GM19467 (cell line): ENCODE results near the gene TMEM127.

Source experiments
- ATAC-seq: cut with Tn5 transposase; IDR thresholded peaks from one replicate; pipeline ENCODE4 v1.9.1; 2021; ENCODE audit warnings: mild to moderate bottlenecking, moderate library complexity; ENCODE audit not compliant: unreplicated experiment

The TMEM127 gene

DNA sequence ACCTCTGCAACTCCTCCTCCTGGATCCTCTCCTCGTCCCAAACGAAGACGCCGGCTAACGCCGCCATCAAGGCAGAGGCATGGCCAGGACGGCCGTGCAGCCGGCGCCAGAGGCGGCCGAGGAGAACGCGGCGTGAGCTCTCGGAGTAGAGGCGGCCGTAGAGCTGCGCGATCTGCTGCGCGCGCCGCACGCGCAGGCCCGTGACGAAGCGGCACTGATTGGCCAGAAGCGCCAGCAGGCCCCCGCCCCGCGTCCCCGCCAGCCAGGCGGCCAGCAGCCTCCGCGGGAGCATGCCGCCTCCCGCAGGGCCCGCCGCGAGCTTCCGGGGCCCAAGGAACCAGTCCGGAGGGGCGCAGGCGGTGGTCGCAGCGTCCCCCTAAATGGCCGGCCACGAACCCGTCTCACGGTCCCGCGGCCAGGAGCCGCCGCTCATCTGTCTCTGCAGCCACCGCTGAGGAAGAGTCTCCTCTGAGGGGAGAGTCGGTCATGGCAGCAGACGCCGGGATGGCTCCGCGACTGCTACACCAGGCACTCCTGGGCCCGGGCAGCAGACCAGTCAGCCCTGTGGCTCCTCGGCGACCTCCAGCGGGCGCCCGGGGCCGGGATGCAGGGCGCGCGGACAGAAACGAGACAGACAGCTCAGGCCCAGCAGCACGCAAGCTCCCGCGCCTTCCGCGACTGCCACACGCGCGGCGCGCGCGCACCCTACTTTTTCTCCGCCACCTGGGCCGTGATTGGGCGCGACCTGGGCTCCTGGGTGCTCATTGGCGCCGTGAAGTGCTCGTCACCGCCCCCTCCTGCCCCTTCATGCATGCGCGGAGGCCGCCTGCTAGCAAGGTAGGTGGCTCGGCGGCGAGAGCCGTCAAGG lies 57.4 kb downstream of the TMEM127 start, which contains the start of gene STARD7:
STARD7 (minus strand) TSS at position 685 of the 868 bp plus-strand sequence; CDS start at position 292, 393 bp downstream.
- ATAC-seq: peak; percentile 85

DNA sequence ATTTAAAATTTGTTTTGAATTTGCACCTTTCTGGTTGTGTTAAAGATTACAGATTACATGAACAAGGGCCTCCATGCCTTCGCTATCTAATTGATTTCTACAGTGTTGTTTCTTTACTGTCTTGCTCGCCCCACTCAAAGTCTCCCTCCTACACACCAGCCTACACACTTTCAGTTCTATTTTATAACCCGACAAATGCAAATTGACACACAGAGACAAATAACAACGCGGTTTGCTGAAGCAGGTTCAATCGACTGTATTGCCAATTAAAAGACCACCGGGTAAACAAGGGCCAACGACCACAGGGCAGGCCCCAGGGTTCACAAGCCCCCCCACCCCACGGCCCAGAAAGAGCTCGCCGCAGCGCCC lies 58.0 kb downstream of the TMEM127 start:
- no peak for ATAC-seq

DNA sequence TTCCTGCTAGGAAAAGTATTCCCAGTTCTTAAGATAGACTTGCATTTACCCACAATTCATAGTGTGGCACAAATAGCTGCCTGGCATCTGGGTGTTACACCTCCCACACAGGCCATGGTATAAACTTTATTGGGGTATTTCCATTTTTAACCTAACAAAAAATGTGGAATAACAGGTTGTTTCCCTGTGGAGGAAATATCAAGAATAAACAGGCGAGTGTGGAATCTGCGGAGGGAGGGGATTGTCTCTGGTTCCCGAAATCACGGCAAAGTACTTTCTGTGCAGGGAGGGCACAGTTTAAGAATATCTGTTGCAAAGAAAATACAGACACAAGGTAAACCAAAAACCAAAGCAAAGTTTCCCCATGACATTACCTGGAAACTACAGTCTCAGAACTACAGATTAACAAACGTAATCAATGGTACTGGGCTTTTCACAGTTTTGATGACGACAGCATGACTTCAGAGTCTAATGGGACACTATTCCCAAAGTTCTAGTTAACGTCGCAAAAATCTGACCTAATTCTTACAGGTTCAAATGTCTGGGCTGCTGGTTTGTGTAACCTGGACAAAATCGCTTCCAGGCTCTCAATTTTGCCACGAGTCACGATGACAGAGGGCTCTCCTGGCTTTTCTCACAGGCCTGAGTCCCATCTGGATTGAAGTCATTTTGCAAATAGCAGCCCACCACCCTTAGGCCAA lies 58.6 kb downstream of the TMEM127 start:
- ATAC-seq: no peak

DNA sequence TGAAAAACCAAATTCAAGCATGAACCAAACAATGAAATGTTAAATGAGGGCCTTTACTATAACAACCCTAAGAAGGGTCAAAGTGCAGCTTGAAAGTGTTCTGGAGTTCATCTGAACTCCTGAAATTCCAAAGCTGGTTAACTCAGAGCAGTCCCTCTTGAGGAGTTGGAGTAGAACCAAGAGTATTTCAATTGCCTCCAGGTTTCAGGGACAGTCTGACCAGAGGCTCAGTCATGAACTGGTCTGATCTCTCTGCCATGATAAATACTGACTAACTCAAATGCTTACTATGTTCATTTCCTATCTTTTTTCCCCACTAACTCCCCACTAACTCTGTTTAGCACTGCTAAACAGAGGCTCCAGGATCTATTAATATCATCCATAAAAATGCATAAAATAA lies 59.9 kb downstream of the TMEM127 start:
- no peak for ATAC-seq

DNA sequence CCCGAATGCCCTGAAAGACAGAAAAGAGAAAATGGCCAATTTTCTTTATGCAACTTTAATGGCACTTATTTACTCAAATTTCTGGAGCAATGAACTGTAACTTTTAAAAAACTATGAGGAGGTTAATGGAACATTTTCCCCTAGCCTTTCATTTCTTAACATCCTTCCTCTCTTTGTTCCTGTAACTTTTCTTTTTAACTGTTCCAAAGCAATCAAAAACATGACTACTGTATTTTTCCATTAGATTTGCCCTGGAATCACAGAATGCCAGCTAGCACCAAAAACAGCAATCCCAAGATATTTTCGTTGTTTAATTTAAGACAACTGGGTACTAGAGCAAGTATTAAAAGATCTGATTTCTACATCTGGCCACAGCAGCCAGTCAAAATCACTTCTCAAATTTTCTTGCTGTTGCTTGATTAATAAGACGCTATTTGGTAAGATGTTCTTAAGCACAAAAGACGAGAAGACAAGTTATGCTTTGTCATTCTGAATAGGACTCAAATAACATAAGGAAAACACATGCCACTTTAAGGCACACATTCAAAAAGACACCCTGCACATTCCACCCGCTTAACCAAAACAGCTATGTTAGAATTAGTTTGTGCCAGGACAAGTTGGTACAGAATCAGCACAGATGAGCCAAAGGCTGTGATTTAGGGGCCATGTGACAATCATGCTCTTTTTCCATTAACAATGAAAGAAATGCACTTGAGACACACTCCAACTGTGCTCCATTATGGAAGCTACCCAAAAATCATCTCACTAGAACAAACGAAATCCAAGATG lies 60.8 kb downstream of the TMEM127 start:
- no peak for ATAC-seq

DNA sequence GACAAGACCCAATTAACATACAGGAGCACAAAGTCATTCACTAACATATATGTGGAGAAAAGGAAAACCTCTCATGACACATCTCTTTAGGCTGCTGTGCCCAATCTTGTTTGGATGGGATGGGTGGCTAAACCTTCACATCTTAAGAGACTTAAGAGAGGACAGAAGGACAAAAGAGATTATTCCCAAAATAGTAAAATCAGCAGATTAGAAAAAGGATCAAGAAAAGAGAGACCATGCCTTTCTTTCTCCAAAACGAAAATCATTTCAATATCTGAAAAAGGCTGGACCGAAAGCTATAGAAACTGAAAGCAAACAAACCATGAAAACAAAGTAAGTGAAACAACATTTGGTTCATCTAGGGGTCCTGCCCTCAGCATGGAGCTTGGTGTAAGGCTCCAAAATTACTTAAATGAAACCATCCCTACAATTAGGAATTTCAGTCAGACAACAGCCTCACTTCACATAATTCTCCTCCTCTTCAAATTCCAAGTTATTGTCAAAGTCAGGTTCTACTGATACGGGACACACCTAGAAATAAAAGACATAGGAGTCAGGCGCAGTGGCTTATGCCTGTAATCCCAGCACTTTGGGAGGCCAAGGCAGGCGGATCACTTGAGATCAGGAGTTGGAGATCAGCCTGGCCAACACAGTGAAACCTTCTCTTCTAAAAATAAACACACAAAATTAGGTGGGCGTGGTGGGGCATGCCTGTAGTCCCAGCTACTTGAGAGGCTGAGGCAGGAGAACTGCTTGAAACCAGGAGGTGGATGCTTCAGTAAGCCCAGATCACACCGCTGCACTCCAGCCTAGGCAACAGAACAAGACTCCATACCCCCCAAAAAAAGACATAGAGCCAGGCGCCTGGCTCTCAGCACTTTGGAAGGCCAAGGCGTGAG lies 62.4 kb downstream of the TMEM127 start:
- no peak for ATAC-seq

DNA sequence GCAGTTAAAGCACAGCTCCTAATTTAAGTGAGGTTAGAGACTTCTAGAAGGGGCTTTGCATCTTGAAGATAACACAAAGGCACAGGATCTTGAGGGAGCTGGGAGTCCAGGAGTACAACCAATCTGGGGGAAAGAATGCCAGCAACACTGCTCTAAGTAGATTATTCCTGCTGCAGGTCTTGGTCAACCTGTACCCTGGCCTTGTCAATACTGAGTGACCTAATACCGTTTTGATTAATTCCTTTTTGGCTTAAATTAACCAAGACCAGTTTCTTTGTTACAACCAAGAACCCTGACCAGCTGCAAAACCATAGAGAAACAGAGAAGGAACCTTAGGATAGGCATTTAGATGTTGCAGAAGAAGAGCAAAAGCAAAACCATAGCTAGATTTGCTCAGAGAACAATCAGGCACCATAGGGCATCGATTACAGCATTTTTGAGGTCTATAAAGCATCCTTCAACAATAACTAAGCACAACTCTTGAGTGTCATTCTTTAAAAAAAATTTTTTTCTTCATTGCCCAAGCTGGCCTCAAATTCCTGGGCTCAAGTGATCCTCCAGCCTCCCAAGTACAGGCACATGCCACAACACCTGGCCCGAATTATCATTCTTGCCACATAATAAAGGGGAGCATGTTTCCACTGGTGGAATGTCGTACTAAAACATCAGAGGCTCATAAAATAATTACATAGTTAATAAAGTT lies 63.5 kb downstream of the TMEM127 start:
- no peak for ATAC-seq

DNA sequence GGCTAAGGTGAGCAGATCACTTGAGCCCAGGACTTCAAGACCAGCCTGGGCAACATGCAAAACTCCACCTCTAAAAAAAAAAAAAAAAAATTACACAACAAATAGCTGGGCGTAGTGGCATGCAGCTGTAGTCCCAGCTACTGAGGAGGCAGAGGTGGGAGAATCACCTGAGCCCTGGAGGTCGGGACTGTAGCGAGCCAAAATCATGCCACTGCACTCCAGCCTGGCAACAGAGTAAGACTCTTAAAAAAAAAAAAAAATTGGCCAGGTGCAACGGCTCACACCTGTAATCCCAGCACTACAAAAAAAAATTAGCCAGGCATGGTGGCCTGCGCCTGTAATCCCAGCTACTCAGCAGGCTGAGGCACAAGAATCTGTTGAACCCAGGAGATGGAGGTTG lies 64.5 kb downstream of the TMEM127 start:
- no peak for ATAC-seq

DNA sequence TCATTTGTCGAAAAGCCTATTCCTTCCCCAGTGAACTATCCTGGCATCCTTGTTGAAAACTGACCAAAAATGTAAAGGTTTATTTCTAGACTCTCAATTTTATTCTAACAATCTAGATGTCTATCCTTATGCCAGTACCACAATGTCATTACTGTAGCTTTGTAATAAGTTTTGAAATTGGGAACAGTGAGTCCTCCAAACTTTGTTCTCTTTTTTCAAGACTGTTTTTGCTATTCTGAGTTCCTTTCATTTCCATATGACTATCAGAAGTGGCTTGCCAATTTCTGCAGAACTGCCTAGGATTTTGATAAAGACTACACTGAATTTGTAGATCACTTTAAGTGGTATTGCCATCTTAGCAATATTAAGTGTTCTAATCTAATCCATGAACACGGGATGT lies 66.9 kb downstream of the TMEM127 start:
- no peak for ATAC-seq
